Effector CD8-positive, alpha-beta T cell (primary cell): Measurements from ENCODE around the gene LASP1.
"Not testable (repeated sequence)": the region's sequence is repeated elsewhere in the genome, so short reads cannot be mapped to it uniquely, and the experiment has no call there.

ENCODE experiments used
- DNase-seq: peaks from one replicate; lab custom pipeline; 2025; lab: John Stamatoyannopoulos, UW

The LASP1 gene

DNA sequence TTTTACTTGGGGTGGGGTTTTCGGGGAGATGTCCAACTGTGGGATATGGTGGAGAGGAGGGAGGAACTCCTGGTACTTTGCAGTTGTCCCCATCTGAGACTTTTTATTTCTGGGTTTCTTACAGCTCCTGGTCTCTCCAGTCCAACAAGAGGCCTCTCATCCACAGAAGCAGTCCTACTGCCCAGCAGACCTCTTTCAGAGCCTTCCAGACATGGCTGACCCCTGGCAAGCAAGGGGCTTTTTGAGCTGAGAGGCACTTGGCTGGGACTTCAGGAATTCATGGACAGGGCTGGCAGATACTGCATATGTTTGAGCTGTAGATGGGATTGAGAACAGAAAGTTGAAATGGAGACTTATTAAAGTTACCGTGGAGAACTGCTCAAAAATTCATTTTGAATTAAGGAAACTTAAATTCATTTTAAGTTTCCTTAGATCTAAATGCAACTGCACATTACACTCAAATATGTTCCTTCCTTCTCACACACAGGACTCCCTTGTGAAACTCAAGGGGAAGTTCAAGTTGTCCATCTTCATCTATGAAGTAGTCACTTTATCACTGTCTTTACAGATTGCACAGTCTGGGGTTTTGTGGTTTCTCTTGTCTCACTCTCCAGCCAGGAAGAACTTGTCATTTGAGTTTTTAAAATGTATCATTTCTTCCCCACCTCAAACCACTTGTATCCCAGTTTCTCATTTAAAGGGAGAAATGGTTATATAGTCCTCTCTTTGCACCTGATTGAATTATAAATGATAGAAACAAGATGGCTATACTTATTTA is 56.6 kb downstream of the LASP1 start:
- no peak for DNase-seq

DNA sequence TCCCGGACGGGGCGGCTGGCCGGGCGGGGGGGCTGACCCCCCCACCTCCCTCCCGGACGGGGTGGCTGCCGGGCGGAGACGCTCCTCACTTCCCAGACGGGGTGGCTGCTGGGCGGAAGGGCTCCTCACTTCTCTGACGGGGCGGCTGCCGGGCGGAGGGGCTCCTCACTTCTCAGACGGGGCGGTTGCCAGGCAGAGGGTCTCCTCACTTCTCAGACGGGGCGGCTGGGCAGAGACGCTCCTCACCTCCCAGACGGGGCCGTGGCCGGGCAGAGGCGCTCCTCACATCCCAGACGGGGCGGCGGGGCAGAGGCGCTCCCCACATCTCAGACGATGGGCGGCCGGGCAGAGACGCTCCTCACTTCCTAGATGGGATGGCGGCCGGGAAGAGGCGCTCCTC is 60.9 kb downstream of the LASP1 start:
- not testable (repeated sequence) for DNase-seq

DNA sequence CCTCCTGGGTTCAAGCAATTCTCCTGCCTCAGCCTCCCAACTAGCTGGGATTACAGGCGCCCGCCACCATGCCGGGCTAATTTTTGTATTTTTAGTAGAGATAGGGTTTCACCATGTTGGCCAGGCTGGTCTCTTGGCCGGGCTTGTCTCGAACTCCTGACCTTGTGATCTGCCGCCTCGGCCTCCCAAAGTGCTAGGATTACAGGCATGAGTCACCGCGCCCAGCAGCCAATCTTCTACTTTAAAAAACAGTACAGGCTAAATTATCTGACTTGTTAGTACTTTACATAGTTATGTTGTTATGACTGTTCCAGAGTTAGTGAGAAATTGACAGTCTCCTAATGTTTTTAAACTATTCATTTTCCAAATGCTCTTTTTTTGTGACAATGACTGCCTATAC is 64.1 kb downstream of the LASP1 start:
- not testable (repeated sequence) for DNase-seq

DNA sequence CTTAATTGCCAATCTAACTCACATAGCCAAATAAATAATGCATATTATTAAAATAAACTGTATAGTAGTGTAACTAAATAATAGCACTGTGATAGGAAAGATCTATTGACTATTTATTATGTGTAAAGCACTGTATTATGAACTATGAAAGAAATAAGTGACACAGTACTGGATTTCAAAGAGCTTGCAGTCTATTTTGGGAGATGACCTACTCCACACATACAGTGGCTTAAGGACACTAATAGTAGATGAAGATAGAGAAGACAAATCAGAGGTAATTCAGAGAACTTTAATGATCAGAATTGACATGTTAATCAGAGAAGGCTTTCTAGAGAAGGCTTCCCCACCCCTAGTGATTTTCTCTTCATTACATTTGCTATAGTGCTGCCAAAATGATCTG is 70.1 kb downstream of the LASP1 start:
- no peak for DNase-seq

DNA sequence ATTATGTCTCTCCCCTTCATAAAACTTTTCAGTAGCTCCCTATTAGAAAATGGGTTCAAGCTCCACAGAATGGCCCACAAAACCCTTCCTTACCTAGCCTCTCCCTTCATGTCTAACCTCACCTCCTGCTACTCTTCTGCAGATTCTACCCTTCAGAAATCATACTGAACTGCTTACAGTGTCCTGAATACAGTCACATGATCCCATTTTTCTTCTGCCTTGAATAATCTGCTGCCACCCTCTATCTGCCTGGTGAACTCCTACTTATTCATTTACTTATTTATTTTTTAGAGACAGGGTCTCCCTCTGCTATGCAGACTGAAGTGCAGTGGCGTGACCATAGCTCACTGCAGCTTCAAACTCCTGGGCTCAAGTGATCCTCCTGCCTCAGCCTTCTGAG is 70.5 kb downstream of the LASP1 start:
- no peak for DNase-seq

DNA sequence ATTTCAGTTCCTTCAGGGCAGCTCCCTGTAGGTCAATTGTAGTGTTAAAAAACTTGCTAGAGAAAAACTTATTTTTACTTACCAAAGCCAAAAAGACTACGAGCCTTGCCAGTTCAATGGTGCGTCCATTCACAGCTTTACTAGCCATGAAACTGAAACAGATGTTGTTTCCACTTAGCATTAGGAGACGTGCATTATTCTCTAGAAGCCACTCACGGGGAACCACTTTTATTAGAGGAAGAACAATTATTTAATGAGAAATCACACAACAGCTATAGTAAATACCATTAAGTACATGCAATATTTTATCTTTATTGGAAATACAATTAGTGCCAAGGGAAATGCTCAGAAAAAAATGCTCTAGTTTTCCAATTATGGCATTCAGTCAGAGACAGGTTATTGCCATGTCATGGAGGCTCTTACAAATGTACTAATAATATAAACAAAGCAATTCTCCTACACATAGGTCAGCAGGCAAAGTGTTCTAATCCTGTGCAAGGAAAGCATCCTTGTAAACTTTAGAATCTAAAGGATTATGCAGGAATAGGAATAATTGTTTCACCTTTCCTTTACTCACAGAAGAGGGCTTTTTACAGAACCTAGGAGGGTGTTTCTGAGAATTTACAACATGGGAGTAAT is 73.0 kb downstream of the LASP1 start:
- DNase-seq: no peak

DNA sequence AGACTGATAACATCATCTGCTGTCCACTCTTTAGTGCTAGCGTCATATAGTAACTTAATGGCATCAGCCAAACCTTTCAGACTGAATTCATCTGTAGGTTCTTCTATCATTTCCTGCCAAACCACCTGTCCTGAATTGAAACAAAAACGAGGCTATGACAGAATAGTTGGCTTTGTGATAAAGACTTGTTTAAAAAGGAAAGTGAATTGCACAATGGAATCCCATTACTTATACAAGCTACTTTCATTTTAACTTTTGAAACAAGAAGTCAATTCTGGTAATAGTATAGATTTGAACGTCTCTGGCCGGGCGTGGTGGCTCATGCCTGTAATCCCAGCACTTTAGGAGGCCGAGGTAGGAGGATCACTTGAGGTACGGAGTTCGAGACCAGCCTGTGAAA is 73.7 kb downstream of the LASP1 start:
- DNase-seq: no peak

DNA sequence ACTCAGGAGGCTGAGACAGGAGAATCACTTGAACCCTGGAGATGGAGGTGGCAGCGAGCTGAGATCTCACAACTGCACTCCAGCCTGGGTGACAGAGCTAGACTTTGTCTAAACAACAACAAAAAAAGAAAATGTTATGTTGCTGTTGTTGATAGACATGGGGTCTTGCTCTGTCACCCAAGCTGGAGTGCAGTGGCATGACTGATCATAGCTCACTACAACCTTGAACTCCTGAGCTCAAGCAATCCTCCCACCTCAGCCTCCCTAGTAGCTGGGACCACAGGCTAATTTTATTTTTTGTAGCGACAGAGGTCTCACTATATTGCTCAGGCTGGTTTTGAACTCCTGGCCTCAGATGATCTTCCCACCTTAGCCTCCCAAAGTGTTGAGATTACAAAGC is 77.3 kb downstream of the LASP1 start:
- DNase-seq: no peak

DNA sequence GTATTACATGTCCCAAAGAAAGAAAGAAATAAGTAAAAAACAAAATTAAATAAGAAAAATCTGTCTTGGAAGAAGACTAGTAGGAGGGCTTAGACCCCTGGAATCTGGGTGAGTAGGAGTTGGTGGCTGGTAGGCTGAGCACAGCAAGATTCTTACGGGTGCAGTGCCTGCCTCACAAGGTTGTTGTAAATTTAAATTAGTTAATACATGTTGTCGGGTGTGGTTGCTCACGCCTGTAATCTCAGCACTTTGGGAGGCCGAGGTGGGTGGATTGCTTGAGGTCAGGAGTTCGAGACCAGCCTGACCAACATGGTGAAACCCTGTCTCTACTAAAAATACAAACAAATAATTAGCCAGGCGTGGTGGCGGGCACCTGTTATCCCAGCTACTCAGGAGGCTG is 83.9 kb downstream of the LASP1 start:
- not testable (repeated sequence) for DNase-seq

DNA sequence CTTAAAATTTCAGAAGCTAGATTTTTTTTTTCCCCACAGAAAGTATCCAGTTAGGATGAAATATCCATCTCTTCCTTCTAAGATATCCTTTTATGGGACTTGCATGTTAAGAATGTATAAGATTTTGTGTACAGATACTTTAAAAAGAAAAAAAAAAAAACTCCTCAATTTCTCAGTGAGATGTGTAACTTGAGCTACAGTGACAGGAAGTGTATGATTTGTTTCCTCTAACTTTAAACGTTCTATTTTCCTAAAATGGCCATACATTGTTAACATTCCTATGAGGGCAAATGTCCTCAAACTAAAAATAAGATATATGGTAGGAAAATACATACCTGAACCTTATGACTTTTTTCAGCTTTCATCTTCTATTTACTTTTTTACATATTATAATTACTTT is 88.5 kb downstream of the LASP1 start:
- no peak for DNase-seq

DNA sequence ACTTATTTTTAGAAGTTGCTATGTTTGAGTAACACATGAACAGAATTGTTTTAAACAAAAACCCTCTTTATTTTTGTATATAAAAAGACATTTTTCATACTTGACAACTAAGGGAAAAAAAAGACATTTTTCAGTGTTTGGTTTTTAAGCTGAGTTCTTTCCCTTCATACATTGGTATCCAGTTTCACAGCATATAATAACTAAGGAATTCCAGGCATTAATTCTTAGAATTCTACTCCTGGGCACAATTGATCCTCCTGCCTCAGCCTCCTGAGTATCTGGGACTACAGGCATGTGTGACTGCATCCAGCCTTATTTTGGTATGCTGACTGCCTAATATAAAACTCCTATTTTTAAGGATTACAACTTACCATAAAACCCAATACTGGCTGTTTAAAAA is 88.9 kb downstream of the LASP1 start:
- no peak for DNase-seq

DNA sequence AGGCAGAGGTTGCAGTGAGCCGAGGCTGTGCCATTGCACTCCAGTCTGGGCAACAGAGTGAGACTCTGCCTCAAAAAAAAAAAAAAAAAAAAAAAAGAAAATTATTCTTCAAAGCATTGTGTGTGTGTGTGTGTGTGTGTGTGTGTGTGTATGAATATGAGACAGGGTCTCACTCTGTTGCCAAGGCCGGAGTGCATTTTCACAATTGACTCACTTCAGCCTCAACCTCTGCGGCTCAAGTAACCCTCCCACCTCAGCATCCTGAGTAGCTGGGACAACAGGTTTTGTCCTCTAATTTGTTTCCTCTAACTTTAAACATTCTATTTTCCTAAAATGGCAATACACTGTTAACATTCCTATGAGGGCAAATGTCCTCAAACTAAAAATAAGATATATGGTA is 89.7 kb downstream of the LASP1 start:
- DNase-seq: no peak

DNA sequence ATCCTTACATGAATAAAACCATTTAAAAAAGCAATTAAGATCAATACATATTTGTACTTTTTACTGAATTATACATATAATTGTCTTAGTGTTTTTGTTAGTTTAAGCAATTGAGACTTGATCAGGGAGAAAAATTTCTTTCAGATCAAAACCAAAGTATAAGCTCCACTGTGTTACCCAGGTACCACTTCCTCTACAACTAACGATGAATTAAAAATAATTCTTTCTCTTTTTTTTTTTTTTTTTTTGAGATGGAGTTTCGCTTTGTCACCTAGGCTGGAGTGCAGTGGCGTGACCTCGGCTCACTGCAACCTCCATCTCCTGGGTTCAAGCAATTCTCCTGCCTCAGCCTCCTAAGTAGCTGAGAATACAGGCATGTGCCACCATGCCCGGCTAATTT is 90.5 kb downstream of the LASP1 start:
- DNase-seq: no peak

DNA sequence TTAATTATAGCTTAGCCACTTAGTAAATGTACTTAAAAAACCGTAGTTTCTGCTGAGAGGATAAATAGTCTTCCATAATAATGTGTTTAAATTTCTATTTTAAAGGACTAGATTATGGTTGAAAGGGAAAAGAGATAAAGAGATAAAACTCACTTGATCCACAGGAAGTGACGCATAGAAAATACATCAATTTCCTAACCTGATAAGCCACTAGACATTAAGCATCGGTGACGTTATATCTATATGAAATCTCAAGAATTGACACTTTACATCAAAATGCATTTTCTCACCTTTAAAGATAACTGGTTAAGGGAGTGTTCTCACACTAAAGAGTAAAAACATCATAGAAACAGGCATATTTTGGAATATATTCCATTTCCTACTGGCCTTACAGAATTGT is 91.6 kb downstream of the LASP1 start:
- no peak for DNase-seq

DNA sequence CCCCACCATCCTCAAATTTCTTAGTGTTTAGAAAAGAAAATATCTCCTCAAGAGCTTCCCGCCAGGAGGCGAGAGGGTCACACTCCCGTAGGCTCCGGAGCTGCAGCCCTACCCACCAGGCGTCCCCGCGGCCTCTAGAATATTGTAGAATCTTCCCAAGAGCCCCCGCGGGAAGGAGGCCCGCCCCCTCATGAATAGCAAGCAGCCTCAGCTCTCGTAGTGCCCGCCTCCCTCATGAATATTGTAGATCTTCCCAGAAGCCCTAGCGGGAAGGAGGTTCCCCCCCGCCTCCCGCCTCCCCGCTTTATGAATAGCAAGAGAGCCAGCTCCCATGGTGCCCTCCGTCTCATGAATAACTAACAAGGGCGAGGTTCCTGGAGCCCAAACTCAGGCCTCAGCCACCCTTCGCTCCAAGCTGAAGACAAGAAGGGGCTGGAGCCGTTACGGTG is 97.5 kb downstream of the LASP1 start, which contains the start of gene FBXO47:
TSS of gene FBXO47 (minus strand) at position 114 of the 449 bp plus-strand sequence. CDS start 4,378 bp downstream, outside the sequence.
- DNase-seq: peak; percentile 82

DNA sequence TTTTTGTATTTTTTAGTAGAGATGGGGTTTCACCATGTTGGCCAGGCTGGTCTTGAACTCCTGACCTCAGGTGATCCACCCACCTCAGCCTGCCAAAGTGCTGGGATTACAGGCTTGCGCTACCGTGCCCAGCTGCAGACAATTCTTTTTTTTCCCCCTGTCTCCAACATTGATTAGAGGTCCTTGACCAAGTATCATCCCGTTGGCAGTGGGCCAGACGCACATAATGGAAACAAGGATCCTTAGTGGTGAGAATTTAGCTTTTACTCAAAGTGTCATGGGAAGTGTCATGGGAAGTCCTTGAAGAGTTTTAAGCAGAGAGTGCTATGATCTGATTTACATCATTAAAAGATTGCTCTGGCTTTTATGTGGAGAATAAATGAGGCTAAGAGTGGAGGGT is 99.4 kb downstream of the LASP1 start:
- no peak for DNase-seq

DNA sequence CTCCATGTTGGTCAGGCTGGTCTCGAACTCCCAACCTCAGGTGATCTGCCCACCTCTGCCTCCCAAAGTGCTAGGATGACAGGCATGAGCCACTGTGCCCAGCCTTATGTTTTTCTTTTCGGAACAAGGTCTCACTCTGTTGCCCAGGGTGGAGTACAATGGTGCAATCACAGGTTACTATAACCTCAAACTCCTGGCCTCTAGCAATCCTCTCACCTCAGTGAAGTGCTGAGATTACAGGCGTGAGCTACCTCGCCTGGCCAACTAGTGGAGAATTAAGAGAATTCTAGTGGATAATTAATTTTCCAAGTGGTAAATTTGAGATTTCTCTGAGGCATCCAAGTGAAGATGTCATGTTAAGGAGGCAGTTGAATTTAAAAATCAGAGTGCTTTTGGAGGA is 100.3 kb downstream of the LASP1 start:
- DNase-seq: no peak

DNA sequence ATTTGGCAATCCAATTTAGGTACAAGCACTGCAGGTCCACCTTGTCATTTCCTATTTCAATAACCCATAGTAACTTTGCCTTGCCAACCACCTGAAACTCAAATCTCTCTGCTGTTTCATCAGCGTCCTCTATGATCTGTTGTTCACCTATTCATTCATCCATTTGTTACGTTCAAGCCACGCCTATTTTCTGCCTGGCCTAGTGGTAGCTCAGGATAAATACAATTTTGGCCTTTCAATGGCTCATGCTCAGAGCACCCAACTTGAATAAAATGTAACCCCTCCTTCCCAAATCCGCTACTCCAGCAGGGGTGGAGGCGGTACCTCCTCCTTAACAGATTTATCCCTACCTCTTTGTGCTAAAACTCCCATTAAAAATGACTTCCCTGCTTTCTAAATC is 100.9 kb downstream of the LASP1 start:
- DNase-seq: no peak
